ENCODE data around the gene FBXO41. TPM values are rescaled to one million over a fixed set of nuclear protein-coding genes. Genes with fewer than 3 reads are reported as not detected.

FBXO41 gene
- total and polyA plus RNA-seq, 10 of the 15 experiments (the other 5 are each of a cell fraction or from before 2014, with no cell fraction given), result 1.9 to 38.9 (median 11.3) TPM

GRCh38 chr2:73297151-73297559, 12.9 kb upstream of the FBXO41 start (continued):
- TF ChIP-seq ZBTB4 (CRISPR knock-in tag; IDR thresholded peaks at IDR 0.05), result no peak
- no peak for TF ChIP-seq E2F4 (IDR thresholded peaks at IDR 0.05; ENCODE audit: low read depth, low read length)
- no peak for TF ChIP-seq KDM1A (IDR thresholded peaks at IDR 0.05; ENCODE audit: borderline replicate concordance)
- TF ChIP-seq EP300 (IDR thresholded peaks at IDR 0.05; ENCODE audit: borderline replicate concordance in 1 of 2, control insufficient read depth in 1 of 2, low read depth in 2 of 2, low read length in 2 of 2), result no peak

GRCh38 chr2:73295751-73296400, 11.6 kb upstream of the FBXO41 start:
- ATAC-seq, result no peak
- no peak for FAIRE-seq
- intact Hi-C loops (cut with micrococcal nuclease; ENCODE audit: unreplicated experiment), result no loop called here
- no peak overlapping the region for H3K9ac ChIP-seq (ENCODE audit: control insufficient read depth, insufficient read depth, low read length)
- no peak overlapping the region for H3K4me2 ChIP-seq (ENCODE audit: control insufficient read depth, insufficient read depth)
- WGBS (ENCODE audit: insufficient coverage, insufficient replicate concordance, low lambda C conversion rate, missing lambda C conversion rate), result 4% methylated on average over 5 of the region's 5 CpGs
- SMC1A ChIA-PET (ENCODE audit: uncharacterized antibody, unreplicated experiment), result interaction anchor here (0.9 kb wide), 1 partner anchor 110 kb away, joined by 3 read pairs; no protein-coding TSS in a partner anchor
- H3K9me3 ChIP-seq (replicated peaks; ENCODE audit: control insufficient read depth, insufficient read depth, low read length), result no peaks in the 10 kb centered on the region; the same call in 2 of the 3 replicates
- POLR2A ChIA-PET, result no interaction called here
- no peak overlapping the region for H3K4me3 ChIP-seq
- H3K36me3 ChIP-seq (ENCODE audit: control insufficient read depth in 2 of 2, insufficient read depth in 2 of 2, low read length in 1 of 2), result no peaks in the 10 kb centered on the region
- H3K79me2 ChIP-seq (ENCODE audit: control insufficient read depth, insufficient read depth, low read length), result no peaks in the 10 kb centered on the region
- CTCF ChIA-PET, result interaction anchor here (1.2 kb wide), 1 partner anchor 9 kb away, joined by 5 read pairs; no protein-coding TSS in a partner anchor
- no TSS peak for BruUV-seq (replicated peaks)
- RAD21 ChIA-PET (ENCODE audit: unreplicated experiment), result interaction anchor here (1.2 kb wide), 1 partner anchor 11 kb away, joined by 4 read pairs; the partner anchor contains the start of gene FBXO41
- no peak for DNase-seq (ENCODE audit: low read depth, low spot score)
- H4K20me1 ChIP-seq (ENCODE audit: control insufficient read depth, insufficient read depth), result no peaks in the 10 kb centered on the region
- H3K27me3 ChIP-seq (replicated peaks in 1 of 2; ENCODE audit: control insufficient read depth in 2 of 2, insufficient read depth in 2 of 2, low read length in 1 of 2), result peaks cover 13 to 29% of the 10 kb centered on the region in 2 experiments
- peaks cover 4% of the 10 kb centered on the region; the same call in 1 of the 2 replicates for H3K4me1 ChIP-seq (ENCODE audit: control insufficient read depth, insufficient read depth, low read length)
- no peak overlapping the region for H2AFZ ChIP-seq (ENCODE audit: control insufficient read depth, low read depth, low read length)
- no peak overlapping the region for H3K27ac ChIP-seq (ENCODE audit: control insufficient read depth, insufficient read depth)
- in situ Hi-C loops (cut with MboI), result no loop called here
- TF ChIP-seq MLLT1 (IDR thresholded peaks at IDR 0.05) (no peak), SPI1 (IDR thresholded peaks at IDR 0.05; ENCODE audit: borderline replicate concordance, insufficient read depth, low read depth, low read length) (no peak), SIX5 (IDR thresholded peaks at IDR 0.05; ENCODE audit: low read depth, low read length, severe bottlenecking) (no peak), RFX5 (IDR thresholded peaks at IDR 0.05; ENCODE audit: low read depth, low read length) (no peak), PAX8 (IDR thresholded peaks at IDR 0.05) (no peak), USF1 (IDR thresholded peaks at IDR 0.05; ENCODE audit: borderline replicate concordance, extremely low read length, insufficient read depth, low read depth, low read length) (no peak), FOS (IDR thresholded peaks at IDR 0.05; ENCODE audit: borderline replicate concordance, extremely low read depth, insufficient read length) (no peak), MYC (IDR thresholded peaks at IDR 0.05; ENCODE audit: insufficient read depth, insufficient read length, insufficient replicate concordance, low read length, severe bottlenecking) (no peak)

Measured in GM12878 (cell line).